GM21390 (cell line): ENCODE results near the gene AKAIN1.

Source experiments
- ATAC-seq: cut with Tn5 transposase; IDR thresholded peaks from one replicate; pipeline ENCODE4 v1.9.1; 2021; ENCODE audit not compliant: unreplicated experiment

The AKAIN1 gene

DNA sequence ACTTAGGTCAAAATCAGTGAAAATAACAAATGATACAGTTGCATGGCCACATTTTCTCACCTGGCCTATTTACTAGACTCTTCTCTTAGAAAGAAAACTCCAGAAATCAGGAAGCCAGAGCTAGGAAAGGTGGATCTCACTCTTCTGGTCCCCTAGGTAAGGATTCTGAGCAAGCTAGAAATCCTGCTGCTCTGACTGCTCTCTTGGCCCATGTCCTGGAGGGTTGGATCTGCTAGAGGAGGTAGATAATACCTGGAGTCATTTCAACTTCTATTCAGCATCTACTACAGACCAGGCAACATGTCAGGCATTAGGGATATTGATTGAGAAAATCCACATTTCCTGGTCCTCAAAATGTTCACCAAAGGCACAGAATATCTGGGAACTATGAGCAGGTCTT, 34.9 kb downstream of the AKAIN1 start:
- no peak for ATAC-seq

- no peak for ATAC-seq
Measured at GRCh38 chr18:5159080-5159479, 38.0 kb downstream of the AKAIN1 start.

- ATAC-seq, result no peak
Measured at GRCh38 chr18:5158587-5158986, 38.5 kb downstream of the AKAIN1 start.

GRCh38 chr18:5158172-5158571, 38.9 kb downstream of the AKAIN1 start:
- ATAC-seq, result no peak

- no peak for ATAC-seq
Measured at GRCh38 chr18:5155907-5156287, 41.2 kb downstream of the AKAIN1 start.

DNA sequence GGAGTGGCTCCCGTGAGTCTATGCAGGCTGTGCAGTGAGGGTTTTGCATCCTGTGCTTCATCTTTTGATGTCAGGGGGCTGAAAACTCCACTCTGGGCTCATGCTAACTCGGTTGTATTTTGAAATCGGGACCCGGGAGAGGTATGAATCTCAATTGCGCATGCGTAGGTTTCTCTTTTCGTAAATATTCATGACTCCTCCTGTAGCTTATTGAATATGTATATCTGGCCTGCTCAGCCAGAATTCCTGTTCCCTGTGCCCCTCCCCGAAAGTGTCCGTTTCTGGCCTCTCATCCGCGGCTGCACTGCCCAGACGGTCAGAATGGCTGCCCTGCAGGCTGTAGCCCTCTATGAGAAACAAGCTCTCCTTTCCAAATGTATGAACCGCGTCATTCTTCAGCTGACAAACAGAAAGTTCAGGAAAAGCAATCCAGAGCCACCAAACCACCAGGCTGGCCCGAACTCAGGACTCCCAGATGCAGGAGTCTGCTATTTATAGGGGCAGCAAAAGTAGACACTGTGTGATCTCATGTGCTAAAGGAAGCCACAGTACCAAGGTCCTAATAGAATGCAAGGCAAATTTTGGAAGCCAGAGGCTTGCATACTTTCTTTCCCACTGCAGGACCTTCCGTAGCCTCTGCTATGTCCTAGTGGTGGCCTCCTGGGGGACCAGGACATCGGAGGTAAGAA, 41.7 kb downstream of the AKAIN1 start:
- no peak for ATAC-seq

DNA sequence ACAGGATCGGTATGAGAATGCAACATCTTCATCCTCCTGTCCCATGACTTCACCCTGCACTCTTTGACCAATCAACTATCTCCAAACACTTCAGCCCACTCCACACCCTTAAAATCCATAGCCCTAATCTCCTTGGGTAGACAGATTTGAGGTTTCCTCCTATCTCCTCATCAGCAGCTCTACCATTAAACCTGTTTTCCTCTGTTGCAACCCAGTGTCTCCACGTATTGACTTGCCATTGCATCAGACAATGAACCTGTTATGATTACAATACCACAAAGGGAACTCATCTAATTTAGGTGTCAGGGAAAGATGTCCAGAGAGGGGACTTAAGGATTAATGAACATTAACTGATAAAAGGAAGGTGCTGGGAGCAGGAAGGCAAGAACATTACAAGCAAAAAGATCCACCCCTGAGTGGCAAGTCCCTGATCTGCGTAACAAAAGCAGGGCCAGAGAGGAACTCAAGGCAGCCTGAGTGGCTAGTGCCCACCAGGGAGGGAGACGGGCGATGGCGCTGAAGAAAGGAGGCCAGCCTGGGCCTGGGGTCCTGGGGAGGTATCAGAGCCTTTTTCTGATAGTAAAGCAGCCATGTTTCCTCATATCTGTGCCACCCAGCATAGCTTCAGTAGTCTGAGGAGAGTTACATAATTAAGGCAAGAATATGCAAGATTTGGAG, 44.6 kb downstream of the AKAIN1 start:
- ATAC-seq, result no peak

GRCh38 chr18:5150894-5151293, 46.2 kb downstream of the AKAIN1 start:
- ATAC-seq, result no peak

DNA sequence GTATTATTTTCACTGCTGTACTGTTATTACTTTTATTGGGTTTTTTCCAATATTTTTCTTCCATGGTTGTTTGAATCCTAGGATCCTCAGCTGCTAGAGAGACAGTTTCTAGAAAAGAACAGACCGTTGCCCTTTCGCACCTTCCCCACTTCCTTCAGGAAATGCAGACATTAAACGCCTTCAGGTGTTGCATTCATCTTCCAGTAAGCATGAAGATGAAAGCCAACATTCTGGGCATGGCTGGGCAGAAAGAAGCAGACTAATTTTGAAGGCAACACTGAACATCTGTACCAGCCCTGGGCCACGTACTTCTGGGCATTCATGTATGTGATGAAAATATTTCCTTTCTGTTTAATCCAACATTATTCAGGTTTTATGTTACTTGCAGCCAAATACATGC, 51.0 kb downstream of the AKAIN1 start:
- ATAC-seq, result no peak

DNA sequence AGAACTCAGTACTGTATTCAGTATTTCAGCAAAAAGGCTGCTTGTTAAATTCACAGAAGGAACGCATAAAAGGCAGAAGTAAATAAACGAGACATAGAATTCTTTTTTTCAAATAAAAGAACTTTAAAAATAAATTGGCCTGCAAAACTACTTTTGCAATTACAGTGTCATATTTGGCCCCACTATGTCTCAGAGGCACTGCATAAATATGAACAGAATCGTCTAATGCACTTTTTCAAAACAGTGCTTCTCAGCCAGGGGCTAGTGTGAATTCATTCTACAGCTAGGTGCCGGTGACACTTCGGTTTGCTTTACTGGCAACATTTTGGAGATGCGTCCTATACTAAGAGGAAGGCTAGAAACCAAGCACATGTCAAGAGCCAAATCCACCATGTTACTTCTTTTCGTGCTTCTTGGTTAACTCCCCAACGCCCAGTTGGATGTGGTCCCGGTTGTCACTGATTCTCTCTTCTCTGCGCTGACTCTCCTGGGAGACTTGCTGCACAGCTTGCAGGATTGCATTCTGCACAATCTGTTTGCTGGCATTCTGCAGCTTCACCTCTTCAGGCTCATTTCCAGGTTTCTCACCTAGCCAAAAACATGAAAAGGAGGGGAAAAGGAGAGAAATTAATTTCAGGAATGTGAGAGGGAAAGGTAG, 51.8 kb downstream of the AKAIN1 start:
- ATAC-seq, result no peak

DNA sequence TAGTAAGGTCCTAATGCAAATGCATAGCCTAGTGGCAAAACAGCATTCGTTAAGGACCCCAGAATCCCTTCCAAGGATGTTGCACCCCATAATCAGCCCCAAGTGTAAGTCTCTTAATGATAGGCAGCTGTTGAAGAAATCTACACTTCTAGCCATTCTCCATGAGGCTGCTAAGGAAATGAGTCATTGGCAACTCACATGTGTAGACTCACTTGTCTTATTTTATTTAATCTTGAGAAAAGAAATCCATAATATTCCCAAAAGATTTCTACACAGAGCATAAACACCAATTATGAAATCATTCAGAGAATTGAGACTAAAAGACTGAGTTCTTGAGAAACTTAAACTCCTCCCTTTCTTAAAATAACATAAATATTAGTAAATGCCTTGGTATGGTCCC, 52.4 kb downstream of the AKAIN1 start:
- ATAC-seq, result no peak

DNA sequence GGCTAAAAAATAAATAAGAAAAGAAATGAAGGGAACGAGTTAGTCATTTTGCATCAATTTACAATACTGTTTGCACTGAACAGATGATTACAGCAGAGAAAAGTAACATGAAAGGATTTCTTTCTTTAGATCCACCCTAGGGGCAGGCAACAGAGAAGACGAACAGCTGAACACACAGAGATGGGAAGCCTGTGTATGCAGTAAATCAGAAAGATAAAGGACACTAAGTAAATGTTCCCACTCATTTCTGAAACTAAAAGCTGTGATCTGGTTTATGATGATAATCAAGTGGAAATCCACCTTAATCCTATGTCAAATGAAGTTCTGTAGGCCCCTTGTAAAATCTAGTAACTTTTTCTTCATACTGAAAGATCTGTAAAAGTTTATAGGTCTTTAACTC, 54.2 kb downstream of the AKAIN1 start:
- ATAC-seq, result no peak

GRCh38 chr18:5142131-5142530, 54.9 kb downstream of the AKAIN1 start:
- ATAC-seq, result no peak

GRCh38 chr18:5137261-5137660, 59.8 kb downstream of the AKAIN1 start:
- ATAC-seq, result no peak

- ATAC-seq, result no peak
Measured at GRCh38 chr18:5132987-5133386, 64.1 kb downstream of the AKAIN1 start.

DNA sequence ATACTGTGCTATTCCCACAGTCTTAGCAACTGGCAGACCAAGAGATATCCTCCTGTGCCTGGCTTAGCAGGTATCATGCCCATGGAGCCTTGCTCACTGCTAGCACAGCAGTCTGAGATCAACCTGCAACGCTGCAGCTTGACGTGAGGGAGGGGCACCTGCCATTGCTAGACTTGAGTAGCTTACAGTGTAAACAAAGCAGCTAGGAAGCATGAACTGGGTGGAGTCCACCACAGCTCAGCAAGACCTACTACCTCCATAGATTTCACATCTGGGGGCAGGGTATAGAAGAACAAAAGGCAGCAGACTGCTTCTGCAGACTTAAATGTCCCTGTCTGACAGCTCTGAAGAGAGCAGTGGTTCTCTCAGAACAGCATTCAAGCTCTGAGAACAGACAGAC, 74.8 kb downstream of the AKAIN1 start:
- ATAC-seq, result no peak

DNA sequence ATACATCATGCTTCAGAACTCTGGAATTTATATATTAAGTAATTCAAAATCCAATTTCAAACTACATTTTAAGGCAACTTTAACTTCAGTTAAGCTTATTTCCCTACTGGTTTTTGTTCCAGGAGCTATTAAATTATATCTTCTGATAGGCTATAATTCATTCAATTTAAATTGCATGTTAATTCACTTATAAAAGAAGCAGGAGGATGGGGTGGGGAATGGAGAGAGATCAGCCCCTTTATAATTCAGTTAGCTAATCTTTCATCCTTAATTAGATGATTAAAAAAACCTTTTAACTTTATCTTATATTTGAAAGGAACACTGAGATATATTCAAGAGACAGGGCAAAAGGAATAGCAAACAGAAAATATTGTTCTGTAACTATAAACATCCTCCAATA, 86.8 kb downstream of the AKAIN1 start:
- no peak for ATAC-seq

DNA sequence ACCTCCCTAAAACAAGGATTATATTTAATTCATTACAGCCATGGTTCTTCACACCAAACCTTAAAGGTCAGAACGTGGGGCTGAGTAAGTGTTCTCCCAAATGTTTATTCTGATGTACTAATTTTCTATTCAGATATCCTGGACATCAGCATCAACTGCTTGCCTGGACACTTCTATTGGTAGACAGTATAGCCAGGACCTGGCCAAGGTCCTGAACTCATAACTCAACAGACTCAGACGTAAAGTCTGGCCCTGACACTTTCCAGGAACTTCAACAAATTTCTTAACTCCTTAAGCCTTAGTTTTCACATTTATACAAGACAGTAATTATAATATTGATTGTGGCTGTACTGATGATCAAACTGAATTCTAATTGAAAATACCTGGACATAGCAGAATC, 89.1 kb downstream of the AKAIN1 start:
- no peak for ATAC-seq

DNA sequence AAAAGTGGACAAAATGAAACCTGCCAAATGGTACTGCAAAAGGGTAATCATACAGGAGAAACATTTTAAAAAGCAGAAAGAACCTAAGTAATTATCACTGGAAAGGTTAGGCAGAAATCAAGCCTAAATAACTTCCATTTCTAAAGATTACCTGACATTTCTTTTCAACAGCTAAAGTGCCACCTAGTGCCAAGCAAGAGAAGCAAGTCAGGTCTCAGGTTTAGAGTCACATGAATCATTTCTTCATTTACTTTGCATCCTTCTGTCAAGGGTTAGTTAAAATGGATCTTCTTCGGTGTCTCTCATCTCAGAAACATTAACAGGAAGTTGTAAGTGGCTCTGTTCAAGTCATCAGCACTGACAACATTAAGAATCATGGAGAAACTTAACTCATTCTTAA, 90.3 kb downstream of the AKAIN1 start:
- no peak for ATAC-seq

- ATAC-seq, result no peak
Measured at GRCh38 chr18:5104246-5104645, 92.8 kb downstream of the AKAIN1 start.

DNA sequence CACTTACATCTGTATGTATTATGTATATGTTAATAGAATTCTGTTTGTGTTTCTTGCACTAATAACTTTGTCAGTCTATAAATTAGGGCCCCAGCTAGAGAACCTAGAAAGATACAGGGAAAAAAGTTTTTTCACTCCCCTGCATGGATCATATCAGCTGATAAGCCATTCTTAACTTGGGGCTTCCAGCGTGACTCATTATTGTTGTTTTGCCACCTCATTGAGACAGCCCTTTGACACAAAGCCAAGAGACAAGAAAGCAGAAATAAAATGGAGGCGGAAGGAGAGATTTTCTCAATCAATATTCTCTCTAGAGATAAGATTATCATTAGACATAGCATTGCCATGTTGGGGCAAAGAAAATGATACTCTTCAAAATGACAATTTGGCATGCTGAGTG, 93.4 kb downstream of the AKAIN1 start:
- ATAC-seq, result no peak

DNA sequence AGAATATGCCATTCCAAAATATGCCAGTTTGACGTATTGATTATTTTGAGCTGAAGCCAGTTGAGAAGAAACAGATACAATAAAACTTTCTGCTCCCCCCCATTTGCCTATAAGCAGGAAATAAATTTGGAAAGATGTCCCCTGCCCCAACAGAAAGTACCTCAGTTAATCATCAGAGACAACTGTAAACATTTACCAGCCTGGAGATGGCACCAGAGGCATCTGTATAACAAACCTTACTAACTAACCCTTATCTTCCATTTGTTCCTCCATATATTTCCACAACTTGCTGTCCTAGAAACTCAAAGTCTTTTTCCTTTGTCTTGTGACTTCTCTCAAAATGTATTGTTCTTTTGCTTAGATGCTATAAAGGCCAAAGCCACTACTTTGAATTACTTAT, 93.8 kb downstream of the AKAIN1 start:
- no peak for ATAC-seq
